Measurements from ENCODE around the gene LRFN5.

LRFN5 gene

DNA sequence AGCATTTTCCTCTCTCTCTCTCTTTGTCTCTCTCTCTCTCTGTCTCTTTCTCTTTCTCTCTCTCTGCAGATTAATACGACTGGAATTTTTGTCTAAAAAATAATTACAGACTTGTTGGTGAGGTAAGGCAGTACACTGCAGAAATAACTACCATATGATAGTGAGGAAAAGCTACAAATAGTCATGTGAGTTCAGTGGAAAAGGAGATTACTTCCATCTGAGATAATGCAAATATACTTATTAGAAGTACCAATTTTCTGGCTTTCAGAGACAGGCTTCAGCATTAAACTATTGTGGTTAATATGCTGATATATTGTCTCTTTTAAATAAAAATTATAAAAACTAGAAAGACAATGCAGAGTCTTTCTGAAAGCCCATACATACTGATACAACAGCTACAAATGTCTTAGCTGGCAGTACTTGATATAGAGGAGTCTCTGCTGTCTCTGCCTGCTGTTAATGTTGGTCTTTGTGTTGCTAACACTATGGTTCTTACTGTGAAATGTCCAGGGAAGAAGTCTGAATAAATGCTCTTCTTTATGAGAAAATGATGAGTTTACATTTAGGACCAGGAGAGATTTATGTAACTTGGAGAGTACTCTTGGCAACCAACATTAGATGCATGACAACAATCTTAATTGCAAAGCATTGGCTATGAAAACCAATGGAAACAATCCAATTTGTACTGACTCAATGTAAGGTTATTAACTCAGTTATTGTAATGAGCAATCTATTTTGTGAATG is 167.0 kb downstream of the LRFN5 start:
- no peak for DNase-seq (ENCODE audit: low read depth in 2 of 2)

DNA sequence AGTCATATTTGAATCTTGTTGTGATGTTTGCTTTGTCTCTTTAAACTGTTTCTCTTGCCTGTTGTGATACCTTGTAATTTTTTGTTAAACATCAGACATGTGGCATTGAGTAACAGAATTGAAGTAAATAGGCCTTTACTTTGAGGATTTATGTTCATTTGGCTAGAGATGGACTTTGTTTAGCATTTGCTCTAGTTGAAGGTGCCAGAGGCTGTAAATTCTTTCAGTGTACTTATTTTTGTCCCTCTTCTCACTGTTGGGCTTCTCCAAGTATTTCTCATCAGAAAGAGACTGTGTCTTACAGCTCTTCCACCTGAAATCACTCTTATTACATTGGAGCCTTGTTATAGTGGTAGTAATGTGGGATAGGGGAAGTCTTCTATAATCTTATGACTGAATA is 175.8 kb downstream of the LRFN5 start:
- DNase-seq (ENCODE audit: low read depth in 2 of 2): no peak

DNA sequence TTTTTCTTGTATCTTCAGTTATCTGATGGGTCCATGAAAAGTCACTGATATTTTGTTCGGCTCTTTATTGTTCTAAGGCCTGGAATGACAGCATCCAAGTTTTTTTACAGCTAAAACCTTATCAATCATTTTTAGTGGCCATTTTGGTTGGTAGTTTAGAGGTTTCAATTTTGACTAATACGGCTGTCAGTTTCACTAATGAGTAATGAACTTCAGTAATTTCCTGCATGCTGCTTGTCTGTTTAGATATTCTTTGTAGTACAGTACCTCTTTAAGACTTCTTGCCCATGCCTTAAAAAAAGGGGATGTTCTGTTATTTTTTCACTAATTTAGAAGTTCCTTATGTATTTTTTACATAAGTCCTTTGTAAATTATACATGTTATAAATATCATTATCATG is 176.7 kb downstream of the LRFN5 start:
- DNase-seq (ENCODE audit: low read depth in 2 of 2): no peak

DNA sequence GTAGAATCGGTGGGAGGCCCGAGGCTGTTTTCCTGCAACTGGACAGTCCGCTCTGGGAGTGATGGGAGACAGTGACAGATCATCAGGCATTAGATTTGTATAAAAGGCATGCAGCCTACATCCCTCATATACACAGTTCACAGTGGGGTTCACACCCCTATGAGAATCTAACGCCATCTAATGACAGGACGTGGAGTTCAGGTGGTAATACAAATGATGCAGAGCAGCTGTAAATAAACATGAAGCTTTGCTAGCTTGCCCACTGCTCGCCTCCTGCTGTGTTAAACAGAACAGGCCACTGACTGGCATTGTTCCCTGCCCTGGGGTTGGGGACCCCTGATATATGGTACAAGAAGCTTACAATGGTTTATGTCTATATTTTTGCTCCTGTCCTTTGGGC is 179.0 kb downstream of the LRFN5 start:
- no peak for DNase-seq (ENCODE audit: low read depth in 2 of 2)

DNA sequence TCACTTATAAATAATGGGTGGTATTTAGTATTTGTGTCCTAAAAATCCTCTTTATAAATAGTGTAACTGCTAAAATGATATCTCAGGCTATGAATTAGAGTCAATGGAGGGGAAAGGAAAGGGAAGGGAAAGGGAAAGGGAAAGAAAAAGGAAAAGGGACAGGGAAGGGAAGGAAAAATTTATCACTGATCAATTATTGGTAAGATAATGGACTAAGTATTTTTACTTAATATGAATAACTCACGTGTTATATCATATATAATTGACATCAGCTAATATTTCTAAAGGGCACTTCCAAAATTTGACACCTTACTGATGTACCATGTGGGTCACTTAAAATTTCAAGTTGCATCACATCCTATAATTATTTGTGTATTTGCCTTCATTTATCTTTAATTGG is 193.1 kb downstream of the LRFN5 start:
- no peak for DNase-seq (ENCODE audit: low read depth in 2 of 2)

DNA sequence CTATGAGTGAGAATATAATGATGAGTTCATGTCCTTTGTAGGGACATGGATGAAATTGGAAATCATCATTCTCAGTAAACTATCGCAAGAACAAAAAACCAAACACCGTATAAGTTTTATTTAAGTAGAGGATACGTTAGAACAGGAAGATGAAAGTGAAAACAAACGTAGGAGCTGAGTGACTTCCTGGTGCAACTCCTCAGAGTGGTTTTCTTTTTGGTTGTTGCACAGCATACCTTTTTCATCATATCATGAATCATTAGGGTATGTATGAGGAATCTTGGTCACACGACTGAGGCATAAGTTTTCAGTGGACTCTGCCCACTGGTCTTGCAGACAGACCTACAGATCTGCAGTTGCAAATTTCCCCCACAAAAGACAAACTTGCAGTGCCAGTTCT is 199.0 kb downstream of the LRFN5 start:
- DNase-seq (ENCODE audit: low read depth in 2 of 2): no peak

DNA sequence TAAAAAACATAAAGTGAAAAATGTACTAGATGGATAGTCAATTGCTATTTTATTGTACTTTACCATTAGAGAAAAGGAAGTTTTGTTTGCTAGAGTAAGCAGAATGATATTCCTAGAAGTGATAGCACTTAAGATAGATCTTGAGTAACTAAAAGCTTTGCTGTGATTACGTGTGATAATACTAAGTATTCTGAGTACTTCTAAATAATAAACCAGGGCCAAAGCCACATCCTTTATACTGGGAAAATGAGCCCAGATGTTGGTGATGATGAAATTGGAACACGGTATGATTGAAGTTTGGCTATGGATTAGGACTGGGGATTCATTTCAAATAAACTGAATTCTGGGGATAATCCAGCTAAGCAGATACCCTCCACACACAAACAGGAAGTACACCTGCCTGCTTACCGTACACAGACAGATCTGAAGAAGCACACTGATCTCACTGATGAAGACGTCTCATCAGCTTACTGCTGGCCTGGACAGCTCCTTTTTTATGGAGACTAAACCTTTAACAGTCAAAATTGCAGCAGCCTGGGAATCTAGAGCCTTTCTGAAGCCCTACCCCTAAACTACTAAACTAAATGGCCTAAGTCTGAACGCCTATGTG is 199.8 kb downstream of the LRFN5 start:
- no peak for DNase-seq (ENCODE audit: low read depth in 2 of 2)

DNA sequence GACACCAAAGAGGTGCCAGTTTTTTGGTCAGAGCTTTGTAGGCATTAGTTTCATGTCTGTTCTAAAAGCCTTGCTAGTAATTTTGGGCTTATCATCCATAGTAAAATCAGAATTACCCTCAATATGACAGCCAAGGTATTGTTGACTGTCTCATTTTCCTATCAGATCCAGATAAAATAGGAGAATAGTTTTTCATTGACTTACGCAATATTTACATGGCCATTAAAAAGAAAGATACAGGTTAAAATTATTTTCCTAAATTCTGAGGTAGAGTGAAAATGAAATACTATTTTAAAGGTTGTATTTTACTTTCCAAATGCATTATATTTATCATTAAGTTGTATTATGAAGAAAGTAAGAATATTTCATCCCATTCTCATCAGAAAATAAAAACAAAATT is 203.7 kb downstream of the LRFN5 start:
- no peak for DNase-seq (ENCODE audit: low read depth in 2 of 2)

DNA sequence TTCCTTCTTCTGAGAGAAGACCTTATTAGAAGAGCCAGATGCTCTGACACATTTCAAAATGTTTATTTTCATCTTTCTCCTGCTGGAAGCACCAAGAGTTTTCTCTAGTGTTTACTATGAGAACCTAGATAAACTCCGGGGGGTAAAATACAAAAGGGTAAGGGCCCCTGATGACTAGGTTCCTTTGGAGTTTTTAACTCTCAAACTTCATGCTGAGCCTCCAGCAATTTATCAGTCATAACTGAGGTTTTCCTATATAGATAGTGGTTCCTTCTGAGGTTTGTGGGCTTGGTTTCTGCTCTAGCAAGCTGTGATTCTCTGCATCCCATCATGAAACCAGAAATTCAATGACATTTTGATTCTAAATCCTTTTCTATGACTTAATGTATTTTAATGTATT is 210.9 kb downstream of the LRFN5 start:
- no peak for DNase-seq (ENCODE audit: low read depth in 2 of 2)

DNA sequence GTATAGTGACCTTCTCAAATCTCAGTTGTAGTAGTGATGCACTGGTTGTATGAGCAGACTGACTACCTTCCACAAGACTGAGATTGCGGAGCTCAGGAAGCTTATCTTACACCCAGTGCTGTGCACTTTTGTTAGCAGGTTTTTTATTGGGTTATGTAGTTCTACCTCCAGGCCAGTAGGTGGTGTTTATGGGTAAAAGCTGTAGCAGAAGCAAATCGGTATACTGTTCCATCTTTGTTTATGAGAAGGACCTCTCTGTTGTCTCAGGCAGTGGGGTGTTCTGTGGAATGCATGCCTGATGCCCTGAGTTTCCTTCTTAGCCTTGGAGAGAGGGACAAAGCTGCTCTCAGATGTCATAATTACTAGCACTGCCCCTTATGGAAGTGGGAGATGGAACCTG is 217.8 kb downstream of the LRFN5 start:
- DNase-seq (ENCODE audit: low read depth in 2 of 2): no peak

DNA sequence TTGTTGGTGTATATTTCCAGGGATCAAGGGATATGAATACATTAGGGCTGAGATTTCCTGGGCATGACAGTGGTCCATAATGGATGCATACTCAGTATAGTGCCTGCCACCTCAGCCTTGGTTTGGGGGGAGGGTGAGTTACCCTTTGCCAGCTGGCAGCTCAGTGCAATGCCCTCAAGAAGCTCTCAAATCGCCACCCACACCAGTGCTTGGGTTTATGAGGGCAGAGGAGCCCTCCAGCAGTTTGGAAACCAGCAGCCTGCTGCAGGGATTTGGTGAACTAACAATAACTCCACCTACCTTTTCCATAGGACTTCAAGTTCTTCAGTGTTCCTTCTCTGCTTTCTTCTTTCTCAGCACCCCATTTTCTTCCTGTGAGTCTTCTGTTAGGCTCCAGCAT is 218.9 kb downstream of the LRFN5 start:
- DNase-seq (ENCODE audit: low read depth in 2 of 2): no peak

DNA sequence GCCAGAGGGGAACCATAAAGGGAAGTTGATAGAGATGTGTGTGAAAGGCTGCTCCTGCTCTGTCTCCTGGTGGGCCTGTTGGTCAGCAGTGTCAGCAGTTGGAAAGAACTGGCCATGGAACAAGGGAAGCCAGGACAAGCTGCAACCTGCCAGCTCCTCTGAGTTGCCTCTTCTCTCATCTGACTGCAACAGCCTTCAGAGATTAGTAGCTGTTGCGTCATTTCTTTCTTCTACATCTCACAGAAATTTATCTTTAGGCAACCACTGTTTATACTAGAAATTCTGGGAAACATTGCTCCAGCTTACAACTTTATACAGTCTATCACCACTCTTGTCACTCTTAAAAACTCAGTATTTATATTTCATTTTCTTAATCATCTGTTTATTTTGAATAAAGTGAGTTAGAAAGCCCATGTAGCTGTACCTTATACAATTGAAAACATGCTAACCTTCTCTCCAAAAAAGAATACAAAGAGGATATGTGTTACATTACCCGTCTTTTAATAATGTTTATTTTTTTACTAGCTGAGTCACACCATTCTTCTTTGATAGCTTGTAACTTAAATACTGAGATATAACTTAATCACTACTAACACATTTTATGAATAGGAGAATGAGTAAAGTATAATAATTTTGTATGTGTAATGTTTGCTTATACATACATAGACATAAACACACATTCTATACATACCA is 224.2 kb downstream of the LRFN5 start:
- DNase-seq (ENCODE audit: low read depth in 2 of 2): no peak

DNA sequence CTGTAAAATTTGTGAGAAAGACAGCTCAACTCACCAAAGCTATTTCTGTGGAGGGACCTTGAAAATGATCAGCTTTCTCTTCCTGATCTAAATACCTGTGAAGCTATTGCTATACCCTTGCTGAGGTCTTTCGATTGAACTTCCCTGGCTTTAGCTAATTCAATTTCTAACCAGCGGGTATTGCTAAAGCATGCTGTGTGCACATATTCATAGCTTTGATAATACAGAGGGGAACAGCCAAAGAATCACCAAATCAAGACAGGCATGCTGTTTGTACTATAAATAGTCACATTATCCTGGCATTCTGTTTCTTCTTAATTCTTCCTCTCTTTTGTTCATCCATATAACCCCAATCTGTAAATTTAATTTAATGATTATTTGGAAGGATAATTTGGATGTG is 233.0 kb downstream of the LRFN5 start:
- DNase-seq (ENCODE audit: low read depth in 2 of 2): no peak

DNA sequence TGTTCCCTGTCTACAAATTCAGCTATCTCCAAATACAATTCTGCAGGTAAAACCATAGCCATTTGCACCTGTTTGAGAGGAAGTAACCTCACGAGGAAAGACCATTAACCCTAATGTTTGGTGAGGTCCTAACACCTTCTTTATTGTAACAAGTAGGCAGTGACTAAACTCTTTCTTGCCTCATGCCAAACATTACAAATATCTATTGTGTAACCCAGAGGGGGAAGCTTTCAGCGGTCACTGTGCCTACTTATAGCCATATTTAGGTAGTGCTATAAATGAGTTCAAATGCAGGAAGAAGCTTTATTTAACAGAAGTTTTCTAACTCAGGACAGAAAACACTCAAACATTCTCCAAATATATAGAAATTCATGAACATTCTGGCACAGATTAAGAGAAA is 252.7 kb downstream of the LRFN5 start:
- DNase-seq (ENCODE audit: low read depth in 2 of 2): no peak

DNA sequence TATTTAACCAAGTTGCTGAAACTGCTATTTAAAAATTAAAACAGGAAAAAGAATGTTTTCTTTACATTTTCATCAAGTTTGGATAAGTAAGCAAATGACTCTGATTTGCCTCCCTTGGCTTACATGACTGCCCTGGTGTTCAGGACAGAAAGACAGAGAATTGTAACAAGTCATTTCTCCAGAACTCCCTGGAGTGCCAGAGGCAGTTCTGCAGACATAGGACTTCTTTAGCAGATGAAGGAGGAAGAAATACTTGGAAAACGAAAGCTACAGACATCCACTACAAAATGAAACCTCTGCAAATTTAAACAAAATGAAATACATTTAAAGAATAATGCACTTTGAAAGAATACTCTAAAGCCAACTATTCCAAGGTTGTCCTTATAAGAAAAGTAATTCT is 253.9 kb downstream of the LRFN5 start:
- DNase-seq (ENCODE audit: low read depth in 2 of 2): no peak

DNA sequence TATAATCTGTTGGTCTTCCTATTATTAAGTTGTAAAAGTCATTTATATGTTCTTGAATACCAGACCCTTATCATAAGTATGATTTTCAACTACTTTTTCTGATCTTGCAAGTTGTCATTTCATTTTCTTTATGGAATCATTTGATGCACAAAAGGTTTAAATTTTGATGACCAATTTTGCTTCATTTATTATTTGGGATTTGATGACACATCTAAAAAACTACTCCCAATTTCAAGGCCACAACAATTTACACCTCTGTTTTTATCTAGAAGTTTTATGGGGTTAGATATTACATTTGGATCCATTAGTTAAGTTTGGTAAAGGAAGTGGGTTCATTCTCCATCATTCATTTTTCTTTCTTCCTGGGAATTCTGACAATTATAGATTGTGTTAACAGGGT is 259.2 kb downstream of the LRFN5 start:
- no peak for DNase-seq (ENCODE audit: low read depth in 2 of 2)

DNA sequence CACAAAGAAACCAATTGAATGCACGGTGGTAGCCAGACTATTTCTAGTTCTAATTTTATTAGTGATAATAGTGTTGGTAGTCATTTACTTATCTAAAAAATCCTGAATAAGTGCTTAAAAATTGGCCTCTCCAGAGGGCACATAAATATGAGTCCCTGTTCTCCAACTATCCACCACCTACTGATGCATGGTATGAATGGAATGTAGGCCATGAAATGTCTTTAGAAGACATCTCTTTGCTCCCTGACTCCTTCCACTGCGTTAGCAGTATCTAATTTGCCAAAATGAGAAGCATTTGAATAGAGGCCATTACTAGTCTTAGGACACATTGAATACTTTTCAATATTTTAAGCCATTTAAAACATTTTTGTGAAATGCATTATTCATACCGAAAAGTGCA is 261.7 kb downstream of the LRFN5 start:
- no peak for DNase-seq (ENCODE audit: low read depth in 2 of 2)

DNA sequence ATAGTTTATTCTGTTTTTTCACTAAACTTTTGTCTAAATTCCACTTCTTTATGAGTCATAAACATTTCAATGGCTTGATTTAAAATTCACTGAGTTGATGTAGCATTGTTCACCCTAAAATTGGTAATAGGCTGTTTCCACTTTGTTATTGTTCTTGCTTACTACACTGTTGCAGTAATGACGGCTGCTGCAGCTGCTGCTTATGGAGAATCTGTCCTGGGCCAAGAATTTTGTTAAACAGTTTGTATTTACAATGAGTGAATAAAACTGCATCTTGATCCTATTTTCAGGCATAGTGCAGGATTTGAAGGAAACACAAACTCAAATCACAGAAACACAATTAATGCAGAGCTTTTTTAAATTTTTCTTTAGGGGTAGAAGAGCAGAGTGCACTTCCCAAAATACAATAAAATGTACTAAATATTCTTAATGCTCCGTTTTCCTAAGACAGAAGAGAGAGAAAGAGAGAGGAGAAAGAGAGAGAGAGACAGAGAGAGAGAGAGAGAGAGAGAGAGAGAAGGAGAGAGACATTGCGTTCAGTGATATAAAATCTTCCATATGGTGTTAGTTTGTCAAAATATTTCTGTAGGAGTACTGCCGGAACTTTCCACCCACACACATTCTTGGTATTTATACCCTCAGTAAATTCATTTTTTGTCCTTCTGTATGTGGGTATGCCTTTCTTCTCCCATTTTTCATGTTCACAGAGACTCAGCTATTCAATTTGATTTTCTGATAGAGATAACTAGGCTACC is 266.4 kb downstream of the LRFN5 start:
- DNase-seq (ENCODE audit: low read depth in 2 of 2): no peak

DNA sequence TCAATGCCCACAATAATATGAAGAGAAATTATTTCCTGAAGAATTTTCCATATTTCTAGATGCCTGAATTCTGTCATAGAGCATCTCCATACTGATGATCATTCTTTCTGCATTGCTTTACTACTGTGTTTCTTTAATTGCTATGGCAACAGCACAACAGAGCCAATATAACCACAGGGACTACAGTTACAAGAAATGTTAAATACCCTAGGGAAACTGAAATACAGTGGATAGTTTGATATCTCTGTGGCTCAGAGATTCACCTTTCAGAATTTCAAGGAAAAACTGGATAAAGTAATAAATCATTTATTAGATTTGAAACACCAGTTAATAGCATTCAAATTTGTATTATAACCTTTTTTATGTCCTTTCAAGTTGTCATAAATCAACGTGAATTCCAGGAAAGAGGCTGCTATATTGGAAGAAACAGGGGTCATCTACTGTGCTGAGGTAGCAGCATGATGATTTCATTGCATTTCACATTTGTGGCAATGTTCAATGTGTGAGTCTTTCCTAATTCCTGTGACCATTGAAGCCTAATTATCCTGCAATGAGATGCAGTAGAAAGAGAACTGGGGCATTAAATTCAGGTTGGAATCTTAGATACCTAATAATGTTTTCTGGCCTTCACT is 267.1 kb downstream of the LRFN5 start:
- no peak for DNase-seq (ENCODE audit: low read depth in 2 of 2)

DNA sequence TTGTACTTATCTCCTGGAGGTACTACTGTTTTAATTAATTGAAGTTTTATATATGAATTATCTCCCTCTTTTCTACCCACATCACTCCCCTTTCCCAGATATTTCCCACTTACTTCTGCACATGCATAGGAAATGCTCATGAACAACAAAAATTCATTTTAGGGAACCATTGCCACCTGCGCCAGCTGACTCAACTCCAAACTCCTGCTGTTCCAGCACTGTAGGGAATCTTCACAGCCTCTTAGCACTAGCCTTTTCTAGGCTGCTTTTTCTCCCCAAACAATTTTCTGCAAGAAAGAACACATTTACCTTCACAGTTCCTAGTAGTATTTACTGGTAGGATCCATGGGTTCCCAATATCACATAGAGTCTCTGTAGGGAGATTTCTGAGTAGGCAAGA is 268.4 kb downstream of the LRFN5 start:
- DNase-seq (ENCODE audit: low read depth in 2 of 2): no peak

DNA sequence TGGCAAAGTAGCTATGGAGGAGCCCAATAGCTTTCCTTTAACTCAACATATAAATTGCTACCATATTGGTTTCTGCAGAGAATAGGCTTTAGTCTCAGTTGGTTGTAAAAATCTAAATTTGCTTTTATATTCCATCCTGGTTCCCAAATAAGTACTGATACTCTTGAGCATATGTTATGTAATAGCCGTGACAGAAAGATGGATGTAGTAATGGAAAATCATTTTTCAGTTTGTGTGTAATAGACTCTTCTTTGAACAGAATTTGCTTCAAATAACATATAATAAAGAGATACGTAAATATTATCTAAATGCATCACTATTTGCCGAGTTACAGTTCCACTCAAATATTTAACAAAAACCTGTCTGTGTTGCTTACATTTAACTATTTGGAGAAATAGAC is 271.6 kb downstream of the LRFN5 start:
- DNase-seq (ENCODE audit: low read depth in 2 of 2): no peak

DNA sequence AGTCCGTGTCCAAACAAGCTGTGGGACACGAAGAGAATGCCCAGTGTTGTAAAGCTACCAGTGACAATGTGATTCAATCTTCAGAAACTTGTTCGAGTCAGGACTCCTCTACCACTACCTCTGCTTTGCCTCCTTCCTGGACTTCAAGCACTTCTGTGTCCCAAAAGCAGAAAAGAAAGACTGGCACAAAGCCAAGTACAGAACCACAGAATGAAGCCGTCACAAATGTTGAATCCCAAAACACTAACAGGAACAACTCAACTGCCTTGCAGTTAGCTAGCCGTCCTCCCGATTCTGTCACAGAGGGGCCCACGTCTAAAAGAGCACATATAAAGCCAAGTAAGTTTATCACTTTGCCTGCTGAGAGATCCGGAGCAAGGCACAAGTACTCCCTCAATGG is 284.9 kb downstream of the LRFN5 start:
- DNase-seq (ENCODE audit: low read depth in 2 of 2): no peak
